T1000 (cell line): ENCODE measurements around the gene OXGR1.

Experiments used
- DNase-seq: peaks from one replicate; lab custom pipeline; 2025; ENCODE audit warnings: mixed read lengths; lab: John Stamatoyannopoulos, UW

The OXGR1 gene

DNA sequence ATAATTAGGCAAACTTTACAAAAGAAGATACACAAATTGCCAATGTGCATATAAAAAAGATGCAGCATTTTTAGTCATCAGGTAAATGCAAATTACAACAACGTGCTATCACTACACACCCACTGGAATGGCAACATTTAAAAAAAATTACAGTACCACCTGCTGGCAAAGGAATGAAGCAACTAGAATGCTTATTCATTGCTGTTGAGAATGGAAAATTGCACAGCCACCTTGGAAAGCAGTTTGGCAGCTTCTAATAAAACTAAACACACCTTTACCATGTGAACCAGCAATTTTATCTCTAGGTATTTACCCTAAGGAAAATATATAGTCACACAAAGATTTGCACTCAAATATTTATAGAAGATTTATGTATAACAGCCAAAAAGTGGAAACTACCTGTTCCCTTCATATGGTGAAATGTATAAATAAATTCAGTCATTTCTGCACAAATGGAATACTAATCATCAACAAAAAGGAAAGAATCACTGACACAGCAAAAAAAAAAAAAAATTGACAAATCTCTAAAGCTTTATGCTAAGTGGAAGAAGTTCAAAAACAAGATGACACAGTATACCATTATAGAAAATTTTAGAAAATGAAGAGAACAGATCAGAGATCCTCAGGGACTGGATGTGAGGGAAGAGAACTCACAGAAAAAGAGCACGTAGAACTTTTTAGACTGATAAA is 30.3 kb downstream of the OXGR1 start:
- DNase-seq = no peak

GRCh38 chr13:96960379-96960778 is 33.9 kb downstream of the OXGR1 start:
- no peak for DNase-seq

GRCh38 chr13:96958286-96958891 is 35.9 kb downstream of the OXGR1 start:
- no peak for DNase-seq

- no peak for DNase-seq
Observed at GRCh38 chr13:96952595-96952994, 41.7 kb downstream of the OXGR1 start.

- DNase-seq = no peak
Observed at GRCh38 chr13:96948127-96948526, 46.1 kb downstream of the OXGR1 start.

GRCh38 chr13:96947343-96947910 is 46.8 kb downstream of the OXGR1 start:
- peak; percentile 1 for DNase-seq

DNA sequence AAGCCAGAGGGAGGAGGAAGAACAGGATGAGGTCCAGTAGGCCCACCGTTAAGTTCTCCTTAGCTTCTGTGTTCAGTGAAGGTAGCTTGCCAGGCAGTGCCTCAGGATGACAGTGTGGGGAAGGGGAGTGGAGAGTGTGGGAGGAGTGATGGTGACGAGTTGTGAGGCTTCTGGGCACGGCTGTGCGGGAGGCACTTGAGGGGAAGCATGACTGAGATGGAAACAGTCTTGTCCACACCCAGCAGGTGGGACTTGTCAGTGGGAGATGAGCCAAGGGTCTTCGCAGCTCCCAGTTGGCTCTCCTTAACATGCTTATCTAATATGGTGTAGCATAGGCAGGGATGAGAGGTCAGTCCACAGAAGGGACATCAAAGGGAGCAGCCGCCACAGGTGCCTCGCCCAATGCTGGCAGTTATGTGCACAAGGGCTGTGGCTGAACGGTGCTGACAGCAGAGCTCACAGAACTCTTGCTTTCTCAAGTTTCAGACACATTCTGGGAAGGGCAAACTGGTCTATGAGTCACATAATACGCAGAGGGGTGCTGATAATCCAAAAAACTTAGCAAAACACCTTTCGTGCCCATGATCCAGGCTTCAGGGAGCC is 47.5 kb downstream of the OXGR1 start:
- no peak for DNase-seq

GRCh38 chr13:96940961-96941360 is 53.3 kb downstream of the OXGR1 start:
- DNase-seq = no peak

DNA sequence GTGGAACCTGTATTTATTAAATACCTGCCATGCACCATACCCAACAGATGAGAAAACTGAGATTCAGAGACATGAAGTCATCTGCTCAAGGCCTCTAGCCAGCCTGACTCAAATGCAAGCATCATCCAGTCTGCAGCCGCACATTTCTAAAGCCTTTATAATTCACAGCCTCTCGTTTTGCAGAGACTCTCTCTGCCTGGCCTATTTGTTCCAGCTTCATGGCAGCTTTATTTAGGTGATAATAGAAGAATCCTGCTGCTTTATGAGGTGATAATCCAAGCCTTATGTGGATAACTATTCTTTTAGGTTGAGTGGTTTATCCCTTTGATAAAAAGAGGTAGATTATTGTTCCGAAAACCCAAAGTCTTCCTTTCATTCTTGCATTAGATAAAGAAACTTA is 58.4 kb downstream of the OXGR1 start:
- DNase-seq = no peak
